ENCODE measurements around the gene OR51Q1. TPM values are rescaled to one million over a fixed set of nuclear protein-coding genes. Genes with fewer than 3 reads are reported as not detected.

The OR51Q1 gene
- total RNA-seq, 2 experiments from 2014 or later = not detected

GRCh38 chr11:5398936-5399335 lies 23.0 kb upstream of the OR51Q1 start:
- no peaks in the 10 kb centered on the region for H3K36me3 ChIP-seq (ENCODE audit: insufficient read depth, low read length)
- Mint-ChIP-seq H3K36me3 (ENCODE audit: low read depth) (no peaks in the 10 kb centered on the region), H3K27ac (no peak overlapping the region), H3K4me1 (ENCODE audit: low read depth) (no peaks in the 10 kb centered on the region), H3K27me3 (peaks cover 14% of the 10 kb centered on the region), H3K4me3 (no peak overlapping the region), H3K9me3 (peaks cover 6% of the 10 kb centered on the region)
- H3K27ac ChIP-seq (ENCODE audit: low read depth in 1 of 2, low read length in 2 of 2) = no peak overlapping the region
- no peak for DNase-seq
- CTCF ChIA-PET = no interaction called here
- intact Hi-C loops (cut with DNase I, micrococcal nuclease) = no loop called here
- ATAC-seq (ENCODE audit: poor library complexity) = no peak
- H3K27me3 ChIP-seq (ENCODE audit: control insufficient read depth in 1 of 2, insufficient read depth in 2 of 2, low read length in 2 of 2) = peaks cover 0 to 4% of the 10 kb centered on the region in 2 experiments
- H3K9me3 ChIP-seq (ENCODE audit: control insufficient read depth in 1 of 2, insufficient read depth in 1 of 2, low read length in 2 of 2) = no peaks in the 10 kb centered on the region
- TF ChIP-seq, protein P1, sequence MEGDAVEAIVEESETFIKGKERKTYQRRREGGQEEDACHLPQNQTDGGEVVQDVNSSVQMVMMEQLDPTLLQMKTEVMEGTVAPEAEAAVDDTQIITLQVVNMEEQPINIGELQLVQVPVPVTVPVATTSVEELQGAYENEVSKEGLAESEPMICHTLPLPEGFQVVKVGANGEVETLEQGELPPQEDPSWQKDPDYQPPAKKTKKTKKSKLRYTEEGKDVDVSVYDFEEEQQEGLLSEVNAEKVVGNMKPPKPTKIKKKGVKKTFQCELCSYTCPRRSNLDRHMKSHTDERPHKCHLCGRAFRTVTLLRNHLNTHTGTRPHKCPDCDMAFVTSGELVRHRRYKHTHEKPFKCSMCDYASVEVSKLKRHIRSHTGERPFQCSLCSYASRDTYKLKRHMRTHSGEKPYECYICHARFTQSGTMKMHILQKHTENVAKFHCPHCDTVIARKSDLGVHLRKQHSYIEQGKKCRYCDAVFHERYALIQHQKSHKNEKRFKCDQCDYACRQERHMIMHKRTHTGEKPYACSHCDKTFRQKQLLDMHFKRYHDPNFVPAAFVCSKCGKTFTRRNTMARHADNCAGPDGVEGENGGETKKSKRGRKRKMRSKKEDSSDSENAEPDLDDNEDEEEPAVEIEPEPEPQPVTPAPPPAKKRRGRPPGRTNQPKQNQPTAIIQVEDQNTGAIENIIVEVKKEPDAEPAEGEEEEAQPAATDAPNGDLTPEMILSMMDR (IDR thresholded peaks at IDR 0.05) = no peak
- H3K4me1 ChIP-seq (ENCODE audit: insufficient read depth, low read length) = no peaks in the 10 kb centered on the region
- POLR2A ChIA-PET = no interaction called here
- no peak overlapping the region for H3K4me3 ChIP-seq (ENCODE audit: low read length)

- intact Hi-C loops (cut with DNase I, micrococcal nuclease) = no loop called here
- no peaks in the 10 kb centered on the region for H3K9me3 ChIP-seq (ENCODE audit: control insufficient read depth in 1 of 2, insufficient read depth in 1 of 2, low read length in 2 of 2)
- no peak for DNase-seq
- H3K27ac ChIP-seq (ENCODE audit: low read depth in 1 of 2, low read length in 2 of 2) = no peak overlapping the region
- no peak for ATAC-seq (ENCODE audit: poor library complexity)
- ChIA-PET CTCF (no interaction called here), POLR2A (no interaction called here)
- H3K4me3 ChIP-seq (ENCODE audit: low read length) = no peak overlapping the region
- peaks cover 27% of the 10 kb centered on the region for H3K27me3 Mint-ChIP-seq
- no peaks in the 10 kb centered on the region for H3K36me3 Mint-ChIP-seq (ENCODE audit: low read depth)
- peaks cover 4 to 5% of the 10 kb centered on the region in 2 experiments for H3K27me3 ChIP-seq (ENCODE audit: control insufficient read depth in 1 of 2, insufficient read depth in 2 of 2, low read length in 2 of 2)
- H3K36me3 ChIP-seq (ENCODE audit: insufficient read depth, low read length) = no peaks in the 10 kb centered on the region
- no peaks in the 10 kb centered on the region for H3K4me1 ChIP-seq (ENCODE audit: insufficient read depth, low read length)
- no peak overlapping the region for H3K27ac Mint-ChIP-seq
- H3K4me1 Mint-ChIP-seq (ENCODE audit: low read depth) = no peaks in the 10 kb centered on the region
- H3K9me3 Mint-ChIP-seq = peaks cover 3% of the 10 kb centered on the region
- no peak overlapping the region for H3K4me3 Mint-ChIP-seq
- TF ChIP-seq, protein P1 (IDR thresholded peaks at IDR 0.05) = no peak
Measured at GRCh38 chr11:5405173-5405572, 16.7 kb upstream of the OR51Q1 start.

GRCh38 chr11:5420993-5421392 lies 918 bp upstream of the OR51Q1 start:
- no peak overlapping the region for H3K27ac ChIP-seq (ENCODE audit: low read depth in 1 of 2, low read length in 2 of 2)
- H3K36me3 ChIP-seq (ENCODE audit: insufficient read depth, low read length) = no peaks in the 10 kb centered on the region
- ATAC-seq (ENCODE audit: poor library complexity) (no peak), DNase-seq (no peak)
- H3K9me3 ChIP-seq (ENCODE audit: control insufficient read depth in 1 of 2, insufficient read depth in 1 of 2, low read length in 2 of 2) = no peaks in the 10 kb centered on the region
- no peak overlapping the region for H3K27ac Mint-ChIP-seq
- no peak overlapping the region for H3K4me3 Mint-ChIP-seq
- POLR2A ChIA-PET = no interaction called here
- TF ChIP-seq, protein P1 (IDR thresholded peaks at IDR 0.05) = no peak
- H3K27me3 Mint-ChIP-seq = peaks cover 16% of the 10 kb centered on the region
- H3K4me3 ChIP-seq (ENCODE audit: low read length) = no peak overlapping the region
- H3K4me1 Mint-ChIP-seq (ENCODE audit: low read depth) = no peaks in the 10 kb centered on the region
- H3K36me3 Mint-ChIP-seq (ENCODE audit: low read depth) = no peaks in the 10 kb centered on the region
- no peaks in the 10 kb centered on the region for H3K4me1 ChIP-seq (ENCODE audit: insufficient read depth, low read length)
- no peaks in the 10 kb centered on the region for H3K9me3 Mint-ChIP-seq
- intact Hi-C loops (cut with DNase I, micrococcal nuclease) = no loop called here
- peaks cover 0 to 8% of the 10 kb centered on the region in 2 experiments for H3K27me3 ChIP-seq (ENCODE audit: control insufficient read depth in 1 of 2, insufficient read depth in 2 of 2, low read length in 2 of 2)
- CTCF ChIA-PET = no interaction called here
